HL-60 (cell line): ENCODE measurements around the gene APOH.
"Not testable (repeated sequence)": the region's sequence is repeated elsewhere in the genome, so short reads cannot be mapped to it uniquely, and the experiment has no call there.

ENCODE experiments used
- DNase-seq, 2 experiments: peaks; one replicate each; pipeline ENCODE4 v3.0.0-alpha.2; 2010 to 2020; ENCODE audit warnings: low read depth in 1 of 2, low spot score in 1 of 2
- H3K27ac ChIP-seq: fragments of 250-450 bp; sonication (Bioruptor Pico); replicated peaks from 2 replicates; pipeline ENCODE4 v1.5.1; 2020; ENCODE audit warnings: mild to moderate bottlenecking, moderate library complexity
- H3K27me3 ChIP-seq: fragments of 250-450 bp; sonication (Bioruptor Pico); 2 replicates; pipeline ENCODE4 v1.5.1; 2021; ENCODE audit warnings: mild to moderate bottlenecking, moderate library complexity; ENCODE audit not compliant: insufficient read depth, poor library complexity, severe bottlenecking
- H3K4me3 ChIP-seq: replicated peaks from 2 replicates; pipeline ENCODE4 v1.5.1; 2011; ENCODE audit warnings: mild to moderate bottlenecking, control low read depth, low read length; ENCODE audit not compliant: insufficient read depth
- CTCF ChIP-seq: IDR thresholded peaks from one replicate; pipeline ENCODE4 v1.5.1; 2011; ENCODE audit warnings: low read length, control low read depth, inconsistent platforms; ENCODE audit not compliant: insufficient read depth
- GABPA ChIP-seq: IDR thresholded peaks from 2 replicates; pipeline ENCODE4 v1.6.1; 2012; ENCODE audit warnings: low read depth
- POLR2AphosphoS5 ChIP-seq: IDR thresholded peaks from 2 replicates; pipeline ENCODE4 v1.6.1; 2012; ENCODE audit warnings: low read depth
- REST ChIP-seq: IDR thresholded peaks from 2 replicates; pipeline ENCODE4 v1.6.1; 2012; ENCODE audit warnings: low read depth; ENCODE audit not compliant: insufficient replicate concordance
- SPI1 ChIP-seq: IDR thresholded peaks from 2 replicates; pipeline ENCODE4 v1.6.1; 2012; ENCODE audit warnings: low read depth, mild to moderate bottlenecking, borderline replicate concordance

Gene APOH

GRCh38 chr17:66255527-66255971 lies 26.3 kb upstream of the APOH start:
- no peak for DNase-seq
- Histone ChIP-seq H3K27ac (no peak overlapping the region), H3K4me3 (no peak overlapping the region), H3K27me3 (no peaks in the 10 kb centered on the region)
- no peak for TF ChIP-seq SPI1
- no peak for TF ChIP-seq CTCF
- no peak for TF ChIP-seq POLR2AphosphoS5
- no peak for TF ChIP-seq REST
- no peak for TF ChIP-seq GABPA

GRCh38 chr17:66255112-66255511 lies 25.9 kb upstream of the APOH start:
- TF ChIP-seq GABPA (no peak), CTCF (peak; percentile 43), REST (no peak), POLR2AphosphoS5 (no peak), SPI1 (no peak)
- Histone ChIP-seq H3K27me3 (no peaks in the 10 kb centered on the region), H3K4me3 (no peak overlapping the region), H3K27ac (no peak overlapping the region)
- DNase-seq = peak; percentile 40 to 55

GRCh38 chr17:66253458-66253857 lies 24.2 kb upstream of the APOH start:
- H3K4me3 ChIP-seq, H3K27me3 ChIP-seq, H3K27ac ChIP-seq: not testable (repeated sequence)
- peak in 1 of 2 experiments; percentile 47 for DNase-seq

DNA sequence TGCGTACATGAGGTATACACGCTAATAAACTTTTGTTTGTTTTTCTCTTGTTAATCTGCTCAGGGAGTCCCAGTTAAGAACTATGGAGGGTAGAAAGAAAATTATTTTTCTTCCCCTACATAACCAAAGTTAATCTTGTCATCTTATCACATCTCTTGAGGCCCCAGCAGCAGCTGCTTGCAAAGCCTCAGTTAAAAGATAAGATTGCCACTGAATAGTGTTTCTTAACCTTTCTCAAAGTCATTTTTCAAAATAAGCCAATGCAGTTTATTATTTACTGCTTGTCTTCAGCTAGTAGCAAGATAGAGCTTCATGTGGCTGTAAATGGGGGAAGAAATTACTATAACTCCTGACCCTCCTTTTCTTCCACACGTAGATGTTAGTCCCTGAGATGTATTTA lies 21.5 kb upstream of the APOH start:
- no peak for TF ChIP-seq SPI1
- no peak for TF ChIP-seq POLR2AphosphoS5
- TF ChIP-seq CTCF = no peak
- no peak for TF ChIP-seq REST
- TF ChIP-seq GABPA = no peak
- Histone ChIP-seq H3K27me3 (no peaks in the 10 kb centered on the region), H3K4me3 (no peak overlapping the region), H3K27ac (no peak overlapping the region)
- no peak for DNase-seq
